CD14-positive monocyte (primary cell): ENCODE measurements around the gene KRTAP10-6. TPM values are rescaled to one million over a fixed set of nuclear protein-coding genes. Genes with fewer than 3 reads are reported as not detected.

Experiments used
- DNase-seq, 3 donors: peaks; one replicate each; pipeline ENCODE4 v3.0.0-alpha.2; 2011 to 2022
- H2AFZ ChIP-seq: 2 replicates; pipeline ENCODE4 v1.6.0; 2012; ENCODE audit warnings: mild to moderate bottlenecking, low read depth, low read length, inconsistent platforms; ENCODE audit not compliant: insufficient read depth, poor library complexity, severe bottlenecking
- H3K27ac ChIP-seq, 2 donors: 1 replicate in 1 of 2; 2 replicates in 1 of 2; pipeline ENCODE4 v1.5.1; 2012 to 2013; ENCODE audit warnings: low read length in 2 of 2, control low read depth in 1 of 2, inconsistent platforms in 1 of 2, low read depth in 1 of 2, mild to moderate bottlenecking in 1 of 2
- H3K27me3 ChIP-seq, 2 donors: one replicate each; pipeline versions ENCODE4 v1.6.0 to v1.6.1; 2011 to 2013; ENCODE audit warnings: low read length in 2 of 2; ENCODE audit not compliant: control insufficient read depth in 2 of 2, insufficient read depth in 2 of 2
- H3K36me3 ChIP-seq, 2 donors: replicated peaks in 1 of 2; 1 replicate in 1 of 2; 2 replicates in 1 of 2; pipeline versions ENCODE4 v1.5.1 to v1.6.1; 2012 to 2013; ENCODE audit warnings: low read length in 2 of 2, control low read depth in 1 of 2, inconsistent platforms in 1 of 2, mild to moderate bottlenecking in 1 of 2; ENCODE audit not compliant: insufficient read depth in 2 of 2, control insufficient read depth in 1 of 2
- H3K4me1 ChIP-seq, 2 donors: 1 replicate in 1 of 2; 2 replicates in 1 of 2; pipeline versions ENCODE4 v1.5.1 to v1.6.1; 2012 to 2013; ENCODE audit warnings: low read length in 2 of 2, control low read depth in 1 of 2, inconsistent platforms in 1 of 2, mild to moderate bottlenecking in 1 of 2, moderate library complexity in 1 of 2; ENCODE audit not compliant: insufficient read depth in 2 of 2, control insufficient read depth in 1 of 2
- H3K4me2 ChIP-seq: replicated peaks from 2 replicates; pipeline ENCODE3; 2012; ENCODE audit warnings: low read length, moderate library complexity, mild to moderate bottlenecking; ENCODE audit not compliant: poor library complexity, severe bottlenecking; ENCODE audit errors: extremely low read depth
- H3K4me3 ChIP-seq, 3 experiments: fragments of 200-600 bp in 1 of 3; sonication (generic) in 1 of 3; replicated peaks in 1 of 3; 1 replicate in 2 of 3; 2 replicates in 1 of 3; pipeline ENCODE4 v1.5.1; 2011 to 2013; ENCODE audit warnings: low read length in 3 of 3, mild to moderate bottlenecking in 3 of 3, control low read depth in 2 of 3, low read depth in 2 of 3, inconsistent platforms in 1 of 3, moderate library complexity in 1 of 3
- H3K79me2 ChIP-seq: 2 replicates; pipeline ENCODE4 v1.6.0; 2012; ENCODE audit warnings: mild to moderate bottlenecking, control low read depth, inconsistent platforms, low read length, moderate library complexity; ENCODE audit not compliant: insufficient read depth
- H3K9ac ChIP-seq: 2 replicates; pipeline ENCODE4 v1.6.0; 2017; ENCODE audit warnings: low read length, mild to moderate bottlenecking; ENCODE audit not compliant: insufficient read depth, poor library complexity, severe bottlenecking
- H3K9me3 ChIP-seq, 2 donors: replicated peaks in 1 of 2; 1 replicate in 1 of 2; 2 replicates in 1 of 2; pipeline versions ENCODE4 v1.5.1 to v1.6.1; 2012 to 2013; ENCODE audit warnings: low read length in 2 of 2, control low read depth in 1 of 2; ENCODE audit not compliant: control insufficient read depth in 1 of 2, insufficient read depth in 1 of 2
- H4K20me1 ChIP-seq: 2 replicates; pipeline ENCODE4 v1.6.0; 2012; ENCODE audit warnings: mild to moderate bottlenecking, low read length, control low read depth, moderate library complexity; ENCODE audit not compliant: insufficient read depth
- H3K27ac Mint-ChIP-seq, 7 donors: one replicate each; pipeline ENCODE4 v1.8.0; 2020; ENCODE audit warnings: mild to moderate bottlenecking in 7 of 7, mixed read lengths in 7 of 7, moderate library complexity in 6 of 7, inconsistent platforms in 2 of 7
- H3K27me3 Mint-ChIP-seq, 3 donors: one replicate each; pipeline ENCODE4 v1.8.0; 2021 to 2022; ENCODE audit warnings: low read depth in 3 of 3, mild to moderate bottlenecking in 3 of 3, mixed read lengths in 3 of 3, moderate library complexity in 3 of 3, inconsistent platforms in 1 of 3
- H3K36me3 Mint-ChIP-seq, 2 donors: one replicate each; pipeline ENCODE4 v1.8.0; 2020; ENCODE audit warnings: mixed read lengths in 2 of 2, inconsistent platforms in 1 of 2, mild to moderate bottlenecking in 1 of 2
- H3K4me1 Mint-ChIP-seq: one replicate; pipeline ENCODE4 v1.8.0; 2020; ENCODE audit warnings: mild to moderate bottlenecking, mixed read lengths
- H3K4me3 Mint-ChIP-seq, 2 donors: one replicate each; pipeline ENCODE4 v1.8.0; 2020; ENCODE audit warnings: mild to moderate bottlenecking in 2 of 2, mixed read lengths in 2 of 2, moderate library complexity in 1 of 2
- H3K9me3 Mint-ChIP-seq, 7 donors: one replicate each; pipeline ENCODE4 v1.8.0; 2020 to 2022; ENCODE audit warnings: mixed read lengths in 7 of 7, mild to moderate bottlenecking in 6 of 7, moderate library complexity in 6 of 7, inconsistent platforms in 2 of 7
- WGBS: methylation state at CpG from one replicate; pipeline ENCODE4 v1.1.5; 2013; ENCODE audit warnings: missing lambda C conversion rate; ENCODE audit not compliant: insufficient coverage; 5-methylcytosine and 5-hydroxymethylcytosine counted together
- intact Hi-C, 2 donors: fragments of 100-400 bp; cut with micrococcal nuclease; formaldehyde crosslinking; loops; one replicate each; pipeline versions ENCODE4 v1.15.0 to v1.15.1; 2023
- polyA plus RNA-seq, 3 donors: library from polyadenylated mRNA; depleted of rRNA in 1 of 3; unstranded in 2 of 3; stranded (reverse) in 1 of 3; fragments of 300-500 nt in 2 of 3; fragments of >200 nt in 1 of 3; fragmentation: Illumina TruSeq in 2 of 3; gene quantifications; 1 replicate in 2 of 3; 2 replicates in 1 of 3; pipeline ENCODE4 v1.2.3, GENCODE V29; 2012 to 2021
- TF ChIP-seq, protein P1 (sequence below): fragments of 200-600 bp; IDR thresholded peaks from one replicate; pipeline ENCODE4 v1.8.0; 2022; ENCODE audit warnings: antibody characterized with exemption, mild to moderate bottlenecking

KRTAP10-6 gene
- polyA plus RNA-seq, 3 donors, result not detected

DNA sequence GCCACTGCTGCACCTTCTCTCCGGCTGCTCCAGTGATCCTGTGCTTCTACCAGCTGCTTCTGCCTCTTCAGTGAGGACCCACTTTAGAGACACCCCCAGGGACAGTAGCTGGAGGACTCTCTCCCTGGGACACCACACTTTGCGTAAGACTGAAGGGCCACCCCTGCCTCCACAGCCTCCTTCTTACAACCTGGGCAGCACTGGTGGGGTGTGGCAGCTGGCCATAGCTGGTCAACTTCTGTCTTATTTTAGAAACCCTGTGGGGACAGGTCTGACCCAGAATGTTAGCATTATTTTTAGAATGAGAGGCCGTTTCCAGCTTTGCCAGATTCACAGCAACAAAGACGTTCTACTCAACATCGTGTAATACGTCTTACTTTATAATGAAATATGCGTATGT lies 33.5 kb upstream of the KRTAP10-6 start:
- TF ChIP-seq, protein P1, sequence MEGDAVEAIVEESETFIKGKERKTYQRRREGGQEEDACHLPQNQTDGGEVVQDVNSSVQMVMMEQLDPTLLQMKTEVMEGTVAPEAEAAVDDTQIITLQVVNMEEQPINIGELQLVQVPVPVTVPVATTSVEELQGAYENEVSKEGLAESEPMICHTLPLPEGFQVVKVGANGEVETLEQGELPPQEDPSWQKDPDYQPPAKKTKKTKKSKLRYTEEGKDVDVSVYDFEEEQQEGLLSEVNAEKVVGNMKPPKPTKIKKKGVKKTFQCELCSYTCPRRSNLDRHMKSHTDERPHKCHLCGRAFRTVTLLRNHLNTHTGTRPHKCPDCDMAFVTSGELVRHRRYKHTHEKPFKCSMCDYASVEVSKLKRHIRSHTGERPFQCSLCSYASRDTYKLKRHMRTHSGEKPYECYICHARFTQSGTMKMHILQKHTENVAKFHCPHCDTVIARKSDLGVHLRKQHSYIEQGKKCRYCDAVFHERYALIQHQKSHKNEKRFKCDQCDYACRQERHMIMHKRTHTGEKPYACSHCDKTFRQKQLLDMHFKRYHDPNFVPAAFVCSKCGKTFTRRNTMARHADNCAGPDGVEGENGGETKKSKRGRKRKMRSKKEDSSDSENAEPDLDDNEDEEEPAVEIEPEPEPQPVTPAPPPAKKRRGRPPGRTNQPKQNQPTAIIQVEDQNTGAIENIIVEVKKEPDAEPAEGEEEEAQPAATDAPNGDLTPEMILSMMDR, result no peak
- Mint-ChIP-seq H3K36me3 (no peaks in the 10 kb centered on the region), H3K9me3 (peaks cover 35 to 60% (median 48%) of the 10 kb centered on the region in 7 donors), H3K27me3 (peaks cover 8 to 14% (median 10%) of the 10 kb centered on the region in 3 donors), H3K27ac (no peak overlapping the region), H3K4me3 (no peak overlapping the region), H3K4me1 (no peaks in the 10 kb centered on the region)
- 100% methylated on average over 1 of the region's 7 CpGs for WGBS
- DNase-seq, result no peak
- H3K9me3 ChIP-seq, result peaks cover 33 to 36% of the 10 kb centered on the region in 2 donors
- H3K36me3 ChIP-seq, result no peaks in the 10 kb centered on the region
- H3K79me2 ChIP-seq, result no peaks in the 10 kb centered on the region
- H3K27me3 ChIP-seq, result no peaks in the 10 kb centered on the region
- H3K27ac ChIP-seq, result no peak overlapping the region
- no peaks in the 10 kb centered on the region for H3K4me1 ChIP-seq
- H2AFZ ChIP-seq, result no peak overlapping the region
- H4K20me1 ChIP-seq, result no peaks in the 10 kb centered on the region
- intact Hi-C loops, result no loop called here
- H3K9ac ChIP-seq, result no peak overlapping the region
- no peak overlapping the region for H3K4me3 ChIP-seq
- no peak overlapping the region for H3K4me2 ChIP-seq

DNA sequence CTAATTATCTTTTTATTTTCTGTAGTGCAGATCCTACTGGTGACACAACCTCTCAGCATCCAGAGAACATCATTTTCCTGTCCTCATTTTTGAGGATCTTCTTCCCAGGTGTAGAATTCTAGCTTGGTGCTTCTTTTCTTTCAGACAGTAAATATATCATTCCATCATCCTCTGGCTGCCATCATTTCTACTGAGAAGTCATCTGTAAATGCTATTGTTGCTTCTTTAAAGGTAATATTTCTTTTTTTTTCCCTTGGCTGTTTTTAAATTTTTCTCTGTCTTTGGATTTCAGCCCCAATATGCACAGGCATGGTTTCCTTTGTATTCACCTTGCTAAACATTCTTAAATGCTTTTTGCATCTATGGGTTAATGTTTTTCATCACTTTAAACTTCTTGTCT lies 31.3 kb upstream of the KRTAP10-6 start:
- Mint-ChIP-seq H3K4me3 (no peak overlapping the region), H3K4me1 (peaks cover 3% of the 10 kb centered on the region), H3K9me3 (peaks cover 40 to 57% (median 43%) of the 10 kb centered on the region in 7 donors), H3K27ac (no peak overlapping the region), H3K27me3 (peaks cover 4 to 14% (median 14%) of the 10 kb centered on the region in 3 donors), H3K36me3 (no peaks in the 10 kb centered on the region)
- no peaks in the 10 kb centered on the region for H4K20me1 ChIP-seq
- intact Hi-C loops, result no loop called here
- no peak overlapping the region for H3K4me3 ChIP-seq
- no peaks in the 10 kb centered on the region for H3K27me3 ChIP-seq
- no peaks in the 10 kb centered on the region for H3K79me2 ChIP-seq
- no peak for DNase-seq
- no peak overlapping the region for H3K4me2 ChIP-seq
- H3K27ac ChIP-seq, result no peak overlapping the region
- no peaks in the 10 kb centered on the region for H3K36me3 ChIP-seq
- no peak overlapping the region for H3K9ac ChIP-seq
- TF ChIP-seq, protein P1, result no peak
- H2AFZ ChIP-seq, result no peak overlapping the region
- peaks cover 25 to 33% of the 10 kb centered on the region in 2 donors for H3K9me3 ChIP-seq
- H3K4me1 ChIP-seq, result no peaks in the 10 kb centered on the region
